DND-41 (cell line): ENCODE measurements around the gene TRIM32.

Experiments
- EZH2 ChIP-seq: IDR thresholded peaks from 3 replicates; pipeline ENCODE4 v1.6.1; 2012; ENCODE audit warnings: borderline replicate concordance, low read depth, mild to moderate bottlenecking, moderate library complexity, low read length, inconsistent platforms; ENCODE audit not compliant: severe bottlenecking
- TF ChIP-seq, protein P1 (sequence below): IDR thresholded peaks from 2 replicates; pipeline ENCODE4 v1.5.1; 2012; ENCODE audit warnings: borderline replicate concordance, low read length, moderate library complexity, mild to moderate bottlenecking; ENCODE audit not compliant: poor library complexity, severe bottlenecking; ENCODE audit errors: extremely low read depth

DNA sequence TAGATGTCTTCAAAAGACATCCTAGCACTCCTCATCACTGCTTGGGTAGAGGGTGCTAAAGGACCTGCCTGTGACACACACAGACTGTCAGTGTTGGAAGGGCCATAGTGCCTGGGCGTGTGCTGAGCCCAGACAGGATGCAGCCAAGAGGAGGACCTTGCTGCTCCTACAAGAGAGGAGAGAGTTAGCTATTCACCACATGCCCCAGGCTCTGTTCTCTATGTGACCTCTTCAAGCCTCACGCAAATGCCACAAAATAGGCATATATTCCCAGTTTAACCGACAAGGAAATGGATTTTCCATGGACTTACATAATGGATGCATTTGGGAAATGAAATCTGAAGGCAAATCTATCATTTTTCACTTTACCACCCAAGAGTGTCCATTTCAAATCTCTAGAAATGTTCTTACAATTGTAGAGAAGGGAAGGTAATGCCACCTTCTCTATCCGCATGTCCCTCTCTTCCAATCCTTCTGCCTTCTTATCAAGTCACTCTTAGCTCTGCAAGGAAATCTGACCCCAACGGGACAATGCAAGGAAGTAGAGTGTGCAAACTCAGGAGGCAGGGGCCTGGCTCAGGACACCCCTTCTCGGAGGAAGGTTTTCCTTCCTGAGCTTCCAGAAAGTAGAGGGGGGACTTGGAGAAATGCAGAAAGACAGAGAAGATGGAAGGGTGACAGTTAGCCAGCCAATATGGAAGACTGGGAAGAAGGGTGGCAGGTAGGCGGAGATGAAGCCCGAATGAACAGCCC is 49.5 kb downstream of the TRIM32 start:
- TF ChIP-seq, protein P1, sequence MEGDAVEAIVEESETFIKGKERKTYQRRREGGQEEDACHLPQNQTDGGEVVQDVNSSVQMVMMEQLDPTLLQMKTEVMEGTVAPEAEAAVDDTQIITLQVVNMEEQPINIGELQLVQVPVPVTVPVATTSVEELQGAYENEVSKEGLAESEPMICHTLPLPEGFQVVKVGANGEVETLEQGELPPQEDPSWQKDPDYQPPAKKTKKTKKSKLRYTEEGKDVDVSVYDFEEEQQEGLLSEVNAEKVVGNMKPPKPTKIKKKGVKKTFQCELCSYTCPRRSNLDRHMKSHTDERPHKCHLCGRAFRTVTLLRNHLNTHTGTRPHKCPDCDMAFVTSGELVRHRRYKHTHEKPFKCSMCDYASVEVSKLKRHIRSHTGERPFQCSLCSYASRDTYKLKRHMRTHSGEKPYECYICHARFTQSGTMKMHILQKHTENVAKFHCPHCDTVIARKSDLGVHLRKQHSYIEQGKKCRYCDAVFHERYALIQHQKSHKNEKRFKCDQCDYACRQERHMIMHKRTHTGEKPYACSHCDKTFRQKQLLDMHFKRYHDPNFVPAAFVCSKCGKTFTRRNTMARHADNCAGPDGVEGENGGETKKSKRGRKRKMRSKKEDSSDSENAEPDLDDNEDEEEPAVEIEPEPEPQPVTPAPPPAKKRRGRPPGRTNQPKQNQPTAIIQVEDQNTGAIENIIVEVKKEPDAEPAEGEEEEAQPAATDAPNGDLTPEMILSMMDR = no peak
- TF ChIP-seq EZH2 = no peak
